H1 (cell line): ENCODE results near the gene IFT122. TPM values are rescaled to one million over a fixed set of nuclear protein-coding genes. Genes with fewer than 3 reads are reported as not detected.

Experiments
- ASH2L ChIP-seq: fragments of 200-600, 300-600 bp; sonication (generic); IDR thresholded peaks from one replicate; pipeline ENCODE4 v1.7.1; 2017; ENCODE audit warnings: low read length
- BACH1 ChIP-seq: IDR thresholded peaks from 2 replicates; pipeline ENCODE4 v1.6.1; 2012; ENCODE audit warnings: low read length, improper control_type of control experiment
- CBX5 ChIP-seq: fragments of 300-800, 300-1000 bp; sonication (generic); IDR thresholded peaks from 2 replicates; pipeline ENCODE4 v1.7.1; 2016; ENCODE audit warnings: antibody characterized with exemption, low read length, low read depth
- CEBPB ChIP-seq: IDR thresholded peaks from 2 replicates; pipeline ENCODE4 v1.6.1; 2012; ENCODE audit warnings: low read depth, low read length
- EGR1 ChIP-seq: IDR thresholded peaks from 2 replicates; pipeline ENCODE4 v1.6.1; 2011; ENCODE audit warnings: low read depth, low read length, borderline replicate concordance
- KDM1A ChIP-seq: fragments of 200-600, 300-600 bp; sonication (generic); IDR thresholded peaks from 2 replicates; pipeline ENCODE4 v1.7.1; 2016; ENCODE audit warnings: mild to moderate bottlenecking, low read length, borderline replicate concordance
- PHF8 ChIP-seq: fragments of 200-600 bp; sonication (generic); conservative IDR thresholded peaks from 2 replicates; pipeline ENCODE4 v1.7.1; 2012; ENCODE audit warnings: low read depth, mild to moderate bottlenecking, inconsistent platforms, low read length, moderate library complexity
- RAD21 ChIP-seq, 2 experiments: IDR thresholded peaks in 1 of 2; conservative IDR thresholded peaks in 1 of 2; 2 replicates each; pipeline ENCODE4 v1.6.1; 2011; ENCODE audit warnings: low read depth in 2 of 2, low read length in 2 of 2, improper control_type of control experiment in 1 of 2, inconsistent platforms in 1 of 2, mild to moderate bottlenecking in 1 of 2, moderate library complexity in 1 of 2
- RFX5 ChIP-seq: IDR thresholded peaks from 2 replicates; pipeline ENCODE4 v1.6.1; 2011; ENCODE audit warnings: low read depth, low read length, improper control_type of control experiment, borderline replicate concordance
- SIX5 ChIP-seq: IDR thresholded peaks from 2 replicates; pipeline ENCODE4 v1.6.1; 2011; ENCODE audit warnings: mild to moderate bottlenecking, low read depth, low read length
- TBP ChIP-seq: IDR thresholded peaks from 2 replicates; pipeline ENCODE4 v1.6.1; 2011; ENCODE audit warnings: low read depth, low read length, improper control_type of control experiment
- polyA plus RNA-seq, 7 experiments: library from polyadenylated mRNA; depleted of rRNA in 3 of 7; stranded (reverse) in 5 of 7; unstranded in 2 of 7; fragments of >200 nt in 5 of 7; fragments of 200-250 nt in 2 of 7; gene quantifications; 1 replicate in 5 of 7; 2 replicates in 1 of 7; 4 replicates in 1 of 7; pipeline versions ENCODE4 v1.2.1 to v1.2.3, GENCODE V29; 2011 to 2013; ENCODE audit warnings: missing spikeins in 2 of 7, mixed read lengths in 2 of 7
- total RNA-seq: library from RNA; stranded (reverse); fragmentation: NEBNext Ultra II Directional; extraction: Animal tissue kit (Norgen Biotek cat#: 25700); gene quantifications from 2 replicates; pipeline ENCODE4 v1.2.1, GENCODE V29; 2021

Gene IFT122
- total and polyA plus RNA-seq, 2 of the 8 experiments (the other 6 are each of a cell fraction or from before 2014, with no cell fraction given), result 23.7 to 25.1 TPM

- TF ChIP-seq SIX5 (no peak), ASH2L (no peak), CEBPB (no peak), KDM1A (no peak), CBX5 (no peak), BACH1 (no peak), TBP (no peak), PHF8 (no peak), RAD21 (IDR thresholded peaks at IDR 0.05 in 1 of 2, conservative IDR thresholded peaks at IDR 0.05 in 1 of 2; ENCODE audit: low read depth in 2 of 2, low read length in 2 of 2) (no peak), EGR1 (no peak), RFX5 (no peak)
Observed at GRCh38 chr3:129555616-129556357, 115.8 kb downstream of the IFT122 start (continued).
